ENCODE measurements around the gene DERL2. TPM values are rescaled to one million over a fixed set of nuclear protein-coding genes. Genes with fewer than 3 reads are reported as not detected.

Gene DERL2
- polyA plus RNA-seq (57.8 to 83.6 TPM (median 64.8 TPM) in 3 replicates), polyA minus RNA-seq (12.9 to 14.0 TPM (median 13.8 TPM) in 3 replicates)
- polyA plus RNA-seq (2011; ENCODE audit: low read depth) = 35.7 TPM
- polyA plus RNA-seq (2011; cell fraction: cytosol; rRNA removed) = 35.6 and 51.5 TPM in 2 replicates
- 43.0 and 72.6 TPM in 2 replicates for polyA plus RNA-seq (2011; cell fraction: nucleus; rRNA removed)
- 42.0 and 58.2 TPM in 2 replicates for polyA plus RNA-seq (2012; ENCODE audit: low replicate concordance)
- 17.5 TPM for polyA minus RNA-seq (2011; cell fraction: cytosol; rRNA and poly(A)+ RNA removed)
- polyA minus RNA-seq (2011; cell fraction: nucleus; rRNA and poly(A)+ RNA removed) = 20.8 and 26.4 TPM in 2 replicates

- peak within 1 kb of the TSS; percentile 85 to 98 (median 96) for H3K4me3 ChIP-seq (ENCODE audit: control insufficient read depth in 2 of 3, extremely low read depth in 1 of 3, insufficient read depth in 2 of 3, low read depth in 1 of 3, low read length in 3 of 3)
- no peaks in the 10 kb centered on the region for H4K20me1 ChIP-seq (ENCODE audit: control insufficient read depth, extremely low read depth, insufficient read depth, low read length)
- peaks cover 12 to 40% of the 10 kb centered on the region in 2 experiments for H3K36me3 ChIP-seq (ENCODE audit: control insufficient read depth in 2 of 2, extremely low read depth in 1 of 2, insufficient read depth in 2 of 2, low read length in 2 of 2)
- FAIRE-seq = no peak
- H3K9me1 ChIP-seq (ENCODE audit: control insufficient read depth, extremely low read depth, insufficient read depth, low read length) = no peaks in the 10 kb centered on the region
- peaks cover 16% of the 10 kb centered on the region for H3K4me1 ChIP-seq (ENCODE audit: control insufficient read depth, extremely low read depth, insufficient read depth, low read length)
- peak within 1 kb of the TSS; percentile 96 for H3K4me2 ChIP-seq (ENCODE audit: control insufficient read depth, extremely low read depth, insufficient read depth, low read depth, low read length)
- H3K9me3 ChIP-seq (ENCODE audit: control insufficient read depth, low read depth, low read length) = no peaks in the 10 kb centered on the region
- no peaks in the 10 kb centered on the region for H3K27me3 ChIP-seq (ENCODE audit: control insufficient read depth, extremely low read depth, insufficient read depth, low read length)
- H3K79me2 ChIP-seq (ENCODE audit: control insufficient read depth, insufficient read depth, low read length) = peaks cover 70% of the 10 kb centered on the region
- H3K27ac ChIP-seq (ENCODE audit: control insufficient read depth, insufficient read depth, low read length) = peak within 1 kb of the TSS; percentile 94
- H2AFZ ChIP-seq (ENCODE audit: control insufficient read depth, low read length) = peak within 1 kb of the TSS; percentile 93
- dilution Hi-C loops (cut with MboI; ENCODE audit: extremely low pct_ligation_motif_present, low sequenced_read_pairs) = no loop called here
- TF ChIP-seq EZH2 (IDR thresholded peaks at IDR 0.05; ENCODE audit: low read length) (no peak), CTCF (optimal IDR thresholded peaks at IDR 0.05 in 1 of 3, IDR thresholded peaks at IDR 0.05 in 1 of 3, conservative IDR thresholded peaks at IDR 0.05 in 1 of 3; ENCODE audit: extremely low read depth in 1 of 3, insufficient read depth in 2 of 3, low read length in 3 of 3) (peak in 1 of 3 experiments; percentile 6)
- peak within 1 kb of the TSS; percentile 93 for H3K9ac ChIP-seq (ENCODE audit: control insufficient read depth, extremely low read depth, insufficient read depth, low read length)
- DNase-seq (ENCODE audit: low read depth, low spot score) = no peak
Observed at GRCh38 chr17:5485270-5486205, at the start of gene DERL2. Gene DERL2 (minus strand): TSS chr17:5486178. CDS start chr17:5486161, 17 bp downstream.

DNA sequence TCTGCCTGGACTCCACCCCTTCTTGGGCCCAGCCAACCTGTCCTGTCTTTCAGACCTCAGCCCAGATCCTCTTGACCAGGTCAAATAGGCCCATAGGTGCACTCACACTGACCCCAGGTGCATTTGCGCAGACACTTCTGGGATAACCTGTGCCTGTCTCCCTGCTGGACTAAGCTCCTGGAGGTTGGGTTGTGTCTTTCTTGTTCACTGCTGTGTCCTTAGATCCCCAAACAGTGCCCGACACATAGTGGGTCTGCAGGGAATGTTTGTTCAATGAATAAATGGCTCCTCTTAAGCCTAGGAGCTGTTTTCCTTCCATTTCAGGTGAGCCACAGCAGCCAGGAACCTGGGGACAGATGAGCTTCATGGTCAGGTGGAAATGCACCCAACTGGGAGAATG is 49.5 kb upstream of the DERL2 start:
- TF ChIP-seq EZH2 (IDR thresholded peaks at IDR 0.05; ENCODE audit: low read length) (no peak), CTCF (optimal IDR thresholded peaks at IDR 0.05 in 1 of 3, IDR thresholded peaks at IDR 0.05 in 1 of 3, conservative IDR thresholded peaks at IDR 0.05 in 1 of 3; ENCODE audit: extremely low read depth in 1 of 3, insufficient read depth in 2 of 3, low read length in 3 of 3) (no peak)
- Histone ChIP-seq H3K4me3 (ENCODE audit: control insufficient read depth in 2 of 3, extremely low read depth in 1 of 3, insufficient read depth in 2 of 3, low read depth in 1 of 3, low read length in 3 of 3) (no peak overlapping the region), H2AFZ (ENCODE audit: control insufficient read depth, low read length) (no peak overlapping the region), H3K4me2 (ENCODE audit: control insufficient read depth, extremely low read depth, insufficient read depth, low read depth, low read length) (no peak overlapping the region), H3K9me3 (ENCODE audit: control insufficient read depth, low read depth, low read length) (no peaks in the 10 kb centered on the region), H3K27ac (ENCODE audit: control insufficient read depth, insufficient read depth, low read length) (no peak overlapping the region), H3K27me3 (ENCODE audit: control insufficient read depth, extremely low read depth, insufficient read depth, low read length) (no peaks in the 10 kb centered on the region), H4K20me1 (ENCODE audit: control insufficient read depth, extremely low read depth, insufficient read depth, low read length) (no peaks in the 10 kb centered on the region), H3K79me2 (ENCODE audit: control insufficient read depth, insufficient read depth, low read length) (no peaks in the 10 kb centered on the region), H3K9ac (ENCODE audit: control insufficient read depth, extremely low read depth, insufficient read depth, low read length) (no peak overlapping the region), H3K9me1 (ENCODE audit: control insufficient read depth, extremely low read depth, insufficient read depth, low read length) (no peaks in the 10 kb centered on the region), H3K36me3 (ENCODE audit: control insufficient read depth in 2 of 2, extremely low read depth in 1 of 2, insufficient read depth in 2 of 2, low read length in 2 of 2) (peaks cover 42 to 53% of the 10 kb centered on the region in 2 experiments), H3K4me1 (ENCODE audit: control insufficient read depth, extremely low read depth, insufficient read depth, low read length) (no peaks in the 10 kb centered on the region)
- no peak for DNase-seq (ENCODE audit: low read depth, low spot score)
- dilution Hi-C loops (cut with MboI; ENCODE audit: extremely low pct_ligation_motif_present, low sequenced_read_pairs) = no loop called here
- FAIRE-seq = no peak

All from keratinocyte (primary cell).